Astrocyte of the spinal cord (primary cell): Measurements from ENCODE around the gene RHOXF1.
"Not testable (repeated sequence)": the region's sequence is repeated elsewhere in the genome, so short reads cannot be mapped to it uniquely, and the experiment has no call there.

Experiments
- DNase-seq: peaks from one replicate; pipeline ENCODE4 v3.0.0; 2011; ENCODE audit warnings: low read depth, low spot score
- H3K4me3 ChIP-seq: 2 replicates; pipeline ENCODE4 v1.5.1; 2011; ENCODE audit warnings: low read depth, mild to moderate bottlenecking, low read length, moderate library complexity
- in situ Hi-C: cut with HindIII; loops from 2 replicates; pipeline ENCODE4 v1.10.0; 2017; ENCODE audit warnings: low sequenced_read_pairs
- TF ChIP-seq, protein P1 (sequence below): IDR thresholded peaks from 2 replicates; pipeline ENCODE4 v1.5.1; 2012; ENCODE audit warnings: low read depth, mild to moderate bottlenecking, low read length, inconsistent platforms

RHOXF1 gene, protein sequence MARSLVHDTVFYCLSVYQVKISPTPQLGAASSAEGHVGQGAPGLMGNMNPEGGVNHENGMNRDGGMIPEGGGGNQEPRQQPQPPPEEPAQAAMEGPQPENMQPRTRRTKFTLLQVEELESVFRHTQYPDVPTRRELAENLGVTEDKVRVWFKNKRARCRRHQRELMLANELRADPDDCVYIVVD

GRCh38 chrX:120115438-120115963 lies at the start of gene RHOXF1:
Gene RHOXF1 (minus strand): TSS chrX:120115913. CDS start chrX:120115862, 51 bp downstream.
- TF ChIP-seq, protein P1, sequence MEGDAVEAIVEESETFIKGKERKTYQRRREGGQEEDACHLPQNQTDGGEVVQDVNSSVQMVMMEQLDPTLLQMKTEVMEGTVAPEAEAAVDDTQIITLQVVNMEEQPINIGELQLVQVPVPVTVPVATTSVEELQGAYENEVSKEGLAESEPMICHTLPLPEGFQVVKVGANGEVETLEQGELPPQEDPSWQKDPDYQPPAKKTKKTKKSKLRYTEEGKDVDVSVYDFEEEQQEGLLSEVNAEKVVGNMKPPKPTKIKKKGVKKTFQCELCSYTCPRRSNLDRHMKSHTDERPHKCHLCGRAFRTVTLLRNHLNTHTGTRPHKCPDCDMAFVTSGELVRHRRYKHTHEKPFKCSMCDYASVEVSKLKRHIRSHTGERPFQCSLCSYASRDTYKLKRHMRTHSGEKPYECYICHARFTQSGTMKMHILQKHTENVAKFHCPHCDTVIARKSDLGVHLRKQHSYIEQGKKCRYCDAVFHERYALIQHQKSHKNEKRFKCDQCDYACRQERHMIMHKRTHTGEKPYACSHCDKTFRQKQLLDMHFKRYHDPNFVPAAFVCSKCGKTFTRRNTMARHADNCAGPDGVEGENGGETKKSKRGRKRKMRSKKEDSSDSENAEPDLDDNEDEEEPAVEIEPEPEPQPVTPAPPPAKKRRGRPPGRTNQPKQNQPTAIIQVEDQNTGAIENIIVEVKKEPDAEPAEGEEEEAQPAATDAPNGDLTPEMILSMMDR, result no peak
- in situ Hi-C loops, result no loop called here
- no peak for DNase-seq

DNA sequence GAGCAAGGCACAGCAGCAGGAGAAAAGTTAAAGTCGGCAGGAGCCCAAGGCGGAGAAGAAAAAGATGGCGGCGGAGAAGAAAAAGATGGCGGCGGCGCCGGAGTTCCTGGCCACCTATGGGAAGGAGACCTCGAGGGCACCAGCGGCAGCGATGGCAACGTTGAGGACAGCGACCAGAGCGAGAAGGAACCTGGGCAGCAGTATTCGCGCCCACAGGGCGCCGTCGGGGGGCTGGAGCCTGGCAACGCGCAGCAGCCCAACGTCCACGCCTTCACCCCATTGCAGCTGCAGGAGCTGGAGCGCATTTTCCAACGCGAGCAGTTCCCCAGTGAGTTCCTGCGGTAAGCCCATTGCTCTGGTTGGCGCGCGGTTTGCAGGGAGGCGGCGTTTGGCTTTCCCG lies 43.4 kb upstream of the RHOXF1 start:
- H3K4me3 ChIP-seq, in situ Hi-C loops, DNase-seq: not testable (repeated sequence)

More at GRCh38 chrX:120115438-120115963, at the start of gene RHOXF1:
- no peak within 1 kb of the TSS for H3K4me3 ChIP-seq

- in situ Hi-C loops, H3K4me3 ChIP-seq, DNase-seq: not testable (repeated sequence)
Measured at GRCh38 chrX:120158313-120158712, 42.6 kb upstream of the RHOXF1 start, which contains the start of gene RHOXF2. Gene RHOXF2 (plus strand): TSS chrX:120158613. CDS start chrX:120158751, 138 bp downstream.

GRCh38 chrX:120150109-120150744 lies 34.5 kb upstream of the RHOXF1 start:
- in situ Hi-C loops, H3K4me3 ChIP-seq, DNase-seq: not testable (repeated sequence)

GRCh38 chrX:120147537-120147936 lies 31.8 kb upstream of the RHOXF1 start:
- in situ Hi-C loops, result no loop called here
- H3K4me3 ChIP-seq, result no peak overlapping the region
- DNase-seq, result no peak
- TF ChIP-seq, protein P1, result no peak

DNA sequence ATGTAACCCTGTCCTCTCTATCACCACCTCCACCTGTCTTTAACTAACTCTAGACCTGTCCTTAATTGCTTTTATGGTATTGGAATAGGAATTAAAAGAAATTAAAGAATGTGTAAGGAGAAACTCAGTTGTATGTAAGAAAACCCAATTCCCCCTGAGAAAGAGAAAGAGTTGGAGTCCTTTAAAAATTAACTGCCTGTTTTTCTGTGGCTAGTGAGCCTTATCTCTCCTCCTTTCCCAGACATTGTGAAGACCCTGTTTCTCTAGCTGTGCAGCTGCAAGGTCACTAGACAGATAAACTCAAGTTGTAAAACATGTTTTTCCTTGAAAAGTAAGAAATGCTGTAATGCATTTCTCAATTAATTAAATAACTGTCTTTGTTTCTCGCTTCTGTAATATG lies 30.6 kb upstream of the RHOXF1 start:
- H3K4me3 ChIP-seq, DNase-seq, in situ Hi-C loops: not testable (repeated sequence)

DNA sequence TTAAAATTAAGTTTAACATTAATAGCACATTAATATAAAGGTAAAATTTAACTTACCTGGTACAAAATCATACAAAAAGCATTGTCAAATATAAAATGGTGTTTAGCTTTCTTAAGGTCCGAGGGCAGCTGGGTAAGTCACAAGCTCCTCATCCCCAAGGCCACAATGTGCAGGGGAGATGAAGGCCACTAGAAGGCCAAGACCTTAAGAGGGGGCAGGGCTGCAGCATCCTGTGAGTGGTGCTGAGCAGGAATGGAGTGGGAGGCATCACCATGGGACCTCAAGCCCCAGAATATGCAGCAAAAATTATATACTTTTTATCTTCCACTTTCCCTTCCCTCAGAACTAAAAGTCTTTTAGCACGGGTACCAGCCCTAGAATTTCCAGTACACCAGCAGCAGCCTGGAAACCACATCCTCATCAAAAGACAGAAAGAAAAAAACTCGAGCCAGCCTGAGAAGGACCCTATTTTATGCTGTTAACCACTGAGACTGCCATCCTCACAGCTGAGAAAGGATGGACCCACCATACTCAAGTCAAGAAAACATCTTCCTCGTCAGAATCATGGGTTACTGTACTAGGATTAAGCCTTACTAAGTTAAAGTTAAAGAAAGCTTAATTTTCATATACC lies 29.7 kb upstream of the RHOXF1 start:
- in situ Hi-C loops, result no loop called here
- TF ChIP-seq, protein P1, result no peak
- DNase-seq, result no peak

GRCh38 chrX:120144178-120144844 lies 28.6 kb upstream of the RHOXF1 start:
- DNase-seq, result no peak
- in situ Hi-C loops, result no loop called here
- TF ChIP-seq, protein P1, result no peak
- H3K4me3 ChIP-seq, result no peak overlapping the region

More for the DNA sequence above, 29.7 kb upstream of the RHOXF1 start:
- no peak overlapping the region for H3K4me3 ChIP-seq
